ENCODE measurements around the gene NSD1.

GRCh38 chr5:177183766-177184360, 50.3 kb downstream of the NSD1 start:
- TF ChIP-seq EZH2 (IDR thresholded peaks at IDR 0.05; ENCODE audit: low read length), result no peak
- TF ChIP-seq, protein P1, sequence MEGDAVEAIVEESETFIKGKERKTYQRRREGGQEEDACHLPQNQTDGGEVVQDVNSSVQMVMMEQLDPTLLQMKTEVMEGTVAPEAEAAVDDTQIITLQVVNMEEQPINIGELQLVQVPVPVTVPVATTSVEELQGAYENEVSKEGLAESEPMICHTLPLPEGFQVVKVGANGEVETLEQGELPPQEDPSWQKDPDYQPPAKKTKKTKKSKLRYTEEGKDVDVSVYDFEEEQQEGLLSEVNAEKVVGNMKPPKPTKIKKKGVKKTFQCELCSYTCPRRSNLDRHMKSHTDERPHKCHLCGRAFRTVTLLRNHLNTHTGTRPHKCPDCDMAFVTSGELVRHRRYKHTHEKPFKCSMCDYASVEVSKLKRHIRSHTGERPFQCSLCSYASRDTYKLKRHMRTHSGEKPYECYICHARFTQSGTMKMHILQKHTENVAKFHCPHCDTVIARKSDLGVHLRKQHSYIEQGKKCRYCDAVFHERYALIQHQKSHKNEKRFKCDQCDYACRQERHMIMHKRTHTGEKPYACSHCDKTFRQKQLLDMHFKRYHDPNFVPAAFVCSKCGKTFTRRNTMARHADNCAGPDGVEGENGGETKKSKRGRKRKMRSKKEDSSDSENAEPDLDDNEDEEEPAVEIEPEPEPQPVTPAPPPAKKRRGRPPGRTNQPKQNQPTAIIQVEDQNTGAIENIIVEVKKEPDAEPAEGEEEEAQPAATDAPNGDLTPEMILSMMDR (optimal IDR thresholded peaks at IDR 0.05 in 1 of 3, IDR thresholded peaks at IDR 0.05 in 1 of 3, conservative IDR thresholded peaks at IDR 0.05 in 1 of 3; ENCODE audit: extremely low read depth in 1 of 3, insufficient read depth in 2 of 3, low read length in 3 of 3), result no peak

Data from keratinocyte (primary cell).